GM18861 (cell line): ENCODE data around the gene BCR.

Experiments used
- ATAC-seq: cut with Tn5 transposase; IDR thresholded peaks from one replicate; pipeline ENCODE4 v1.9.1; 2021; ENCODE audit not compliant: unreplicated experiment

The BCR gene

GRCh38 chr22:23258826-23259170 is 78.5 kb downstream of the BCR start:
- no peak for ATAC-seq

DNA sequence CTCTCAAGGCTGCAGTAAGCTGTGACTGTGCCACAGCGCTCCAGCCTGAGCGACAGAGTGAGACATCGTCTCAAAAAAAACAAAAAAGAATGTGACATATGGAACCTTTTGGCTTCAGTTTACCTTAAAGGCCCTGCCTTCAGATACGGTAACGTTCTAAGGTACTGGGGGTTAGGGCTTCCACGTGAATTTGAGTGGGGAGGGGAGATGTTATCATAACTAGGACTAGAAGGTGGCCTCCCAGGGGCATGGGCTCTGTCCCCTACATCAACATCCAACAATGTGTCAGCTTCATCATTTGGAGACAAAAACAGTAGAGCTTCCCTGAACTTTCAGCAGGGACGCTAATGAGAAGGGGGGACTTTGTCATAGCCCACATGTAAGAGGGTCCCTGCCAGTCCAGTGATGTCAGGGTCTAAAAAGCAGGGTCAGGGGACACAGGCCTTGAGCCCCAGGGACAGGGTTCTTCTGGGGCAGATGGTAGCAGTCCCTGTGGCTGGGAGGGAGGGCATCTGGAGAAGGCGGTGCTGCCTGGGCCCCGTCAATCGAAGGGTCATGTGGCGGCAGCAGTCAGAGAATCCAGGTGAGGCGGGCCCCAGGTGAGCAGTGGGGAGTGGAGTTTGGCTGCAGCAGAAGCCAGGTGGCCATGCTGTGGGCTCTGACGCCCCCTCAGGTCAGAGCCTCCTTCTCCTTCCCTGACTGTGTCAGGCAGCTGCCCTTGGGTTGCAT is 79.8 kb downstream of the BCR start:
- no peak for ATAC-seq

DNA sequence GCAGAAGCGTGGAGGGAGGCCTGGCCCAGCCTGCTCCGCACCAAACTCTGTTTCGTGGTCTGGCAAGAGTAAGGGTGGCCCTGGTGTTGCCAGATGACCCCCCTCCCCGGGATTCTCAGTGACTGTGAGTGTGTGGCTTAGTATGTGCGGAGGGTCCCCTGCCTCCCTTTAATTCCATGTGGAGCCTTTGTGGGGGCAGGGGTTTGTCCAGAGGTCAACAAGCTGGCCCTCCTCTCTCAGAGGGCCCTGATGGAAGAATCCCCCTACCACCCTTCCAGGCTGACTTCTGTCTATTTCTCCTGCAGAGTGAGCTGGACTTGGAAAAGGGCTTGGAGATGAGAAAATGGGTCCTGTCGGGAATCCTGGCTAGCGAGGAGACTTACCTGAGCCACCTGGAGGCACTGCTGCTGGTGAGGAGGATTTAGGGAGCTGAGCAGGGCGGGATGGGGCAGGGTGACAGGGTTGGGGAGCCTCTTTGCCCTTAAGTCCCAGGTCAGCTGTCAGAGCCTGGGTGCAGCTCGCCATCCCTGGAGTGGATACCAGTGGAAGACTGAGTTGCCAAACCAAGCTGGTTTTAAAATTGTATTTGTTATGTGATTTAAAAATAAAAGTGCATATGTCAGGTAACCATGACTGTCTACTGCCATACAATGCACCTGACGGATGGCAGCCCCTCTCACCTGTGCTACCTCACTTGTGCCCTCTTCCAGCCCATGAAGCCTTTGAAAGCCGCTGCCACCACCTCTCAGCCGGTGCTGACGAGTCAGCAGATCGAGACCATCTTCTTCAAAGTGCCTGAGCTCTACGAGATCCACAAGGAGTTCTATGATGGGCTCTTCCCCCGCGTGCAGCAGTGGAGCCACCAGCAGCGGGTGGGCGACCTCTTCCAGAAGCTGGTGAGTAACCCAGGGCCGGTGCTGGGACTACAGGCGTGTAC is 80.6 kb downstream of the BCR start:
- ATAC-seq, result no peak

- ATAC-seq, result no peak
Observed at GRCh38 chr22:23261900-23262450, 81.7 kb downstream of the BCR start.

GRCh38 chr22:23262518-23263332 is 82.4 kb downstream of the BCR start:
- no peak for ATAC-seq

DNA sequence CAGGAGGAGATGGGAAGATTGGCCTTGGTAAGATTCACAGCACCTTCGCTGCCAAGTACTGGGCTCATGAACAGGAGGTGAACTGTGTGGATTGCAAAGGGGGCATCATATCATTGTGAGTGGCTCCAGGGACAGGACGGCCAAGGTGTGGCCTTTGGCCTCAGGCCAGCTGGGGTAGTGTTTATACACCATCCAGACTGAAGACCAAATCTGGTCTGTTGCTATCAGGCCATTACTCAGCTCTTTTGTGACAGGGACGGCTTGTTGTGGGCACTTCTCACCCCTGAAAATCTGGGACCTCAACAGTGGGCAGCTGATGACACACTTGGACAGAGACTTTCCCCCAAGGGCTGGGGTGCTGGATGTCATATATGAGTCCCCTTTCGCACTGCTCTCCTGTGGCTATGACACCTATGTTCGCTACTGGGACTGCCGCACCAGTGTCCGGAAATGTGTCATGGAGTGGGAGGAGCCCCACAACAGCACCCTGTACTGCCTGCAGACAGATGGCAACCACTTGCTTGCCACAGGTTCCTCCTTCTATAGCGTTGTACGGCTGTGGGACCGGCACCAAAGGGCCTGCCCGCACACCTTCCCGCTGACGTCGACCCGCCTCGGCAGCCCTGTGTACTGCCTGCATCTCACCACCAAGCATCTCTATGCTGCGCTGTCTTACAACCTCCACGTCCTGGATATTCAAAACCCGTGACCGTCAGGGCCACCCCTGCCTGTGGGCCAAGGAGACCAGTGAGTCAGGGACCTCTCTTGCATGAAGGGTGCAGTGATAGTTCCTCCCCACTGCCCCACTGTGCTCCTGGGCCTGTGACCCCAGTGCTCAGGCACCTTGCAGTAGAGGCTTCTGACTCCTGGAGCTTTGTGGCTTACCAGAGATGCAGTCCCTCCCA is 83.6 kb downstream of the BCR start:
- ATAC-seq, result no peak

GRCh38 chr22:23264610-23265367 is 84.5 kb downstream of the BCR start:
- no peak for ATAC-seq

GRCh38 chr22:23265368-23265700 is 85.0 kb downstream of the BCR start:
- ATAC-seq, result no peak

GRCh38 chr22:23266780-23267179 is 86.5 kb downstream of the BCR start:
- no peak for ATAC-seq

DNA sequence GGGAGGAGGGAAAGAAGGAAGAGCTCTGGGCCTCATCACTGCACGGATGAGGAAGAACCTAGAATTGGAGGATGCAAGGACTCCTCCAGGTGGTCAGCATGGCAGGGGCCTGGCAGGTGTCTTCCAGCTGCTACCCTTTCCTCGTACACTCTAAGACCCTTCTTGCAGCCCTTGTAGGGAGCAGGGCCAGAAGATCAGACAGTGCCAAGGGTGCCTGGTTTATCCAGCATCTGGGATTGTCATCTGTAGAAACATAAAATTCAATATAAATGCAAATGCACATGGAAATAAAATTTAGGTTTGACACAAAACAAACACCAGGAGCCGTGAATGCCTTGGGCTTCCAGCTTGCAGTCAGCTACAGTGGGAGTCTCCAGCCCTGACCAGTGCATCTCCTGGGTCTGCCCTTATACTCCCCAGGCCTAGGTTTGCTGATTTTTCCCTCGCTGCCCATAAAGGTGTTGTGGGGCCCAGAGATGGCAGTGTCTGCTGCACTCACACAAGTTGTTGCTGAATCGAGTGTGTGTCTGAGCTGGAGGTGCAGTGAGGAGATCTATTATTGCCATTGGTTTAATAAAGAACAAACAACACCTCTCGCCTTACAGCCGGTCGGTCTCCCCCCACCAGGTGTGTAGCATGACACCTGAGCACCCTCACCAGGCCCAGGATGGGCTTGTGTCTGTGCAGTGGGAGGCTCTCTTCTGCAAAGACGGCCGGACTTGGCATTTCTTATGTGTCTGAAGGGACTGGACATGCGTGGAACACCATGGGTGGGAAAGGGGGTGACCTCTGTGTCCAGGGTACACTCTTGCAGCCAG is 87.1 kb downstream of the BCR start:
- ATAC-seq, result no peak

- no peak for ATAC-seq
Observed at GRCh38 chr22:23268139-23268712, 87.9 kb downstream of the BCR start.

DNA sequence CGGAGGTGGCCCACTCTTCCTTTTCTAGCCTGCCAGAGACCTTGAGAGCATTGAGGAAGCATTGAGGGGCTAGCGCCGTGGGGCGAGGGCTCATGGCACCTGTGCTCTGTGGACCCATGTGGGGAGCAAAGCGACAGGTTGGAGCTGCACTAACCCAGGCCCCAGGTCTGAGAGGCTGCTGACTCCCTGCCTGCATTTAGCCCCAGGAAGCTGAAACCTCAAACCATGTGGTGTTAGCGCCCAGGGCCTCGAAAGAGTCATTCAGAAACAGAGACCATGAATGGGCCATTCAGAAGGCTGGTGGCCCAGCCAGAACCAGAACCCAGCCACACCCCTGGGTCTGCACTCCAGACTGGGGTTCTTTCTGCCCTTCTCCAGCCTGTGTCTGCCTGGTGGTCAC is 88.6 kb downstream of the BCR start:
- ATAC-seq, result no peak

DNA sequence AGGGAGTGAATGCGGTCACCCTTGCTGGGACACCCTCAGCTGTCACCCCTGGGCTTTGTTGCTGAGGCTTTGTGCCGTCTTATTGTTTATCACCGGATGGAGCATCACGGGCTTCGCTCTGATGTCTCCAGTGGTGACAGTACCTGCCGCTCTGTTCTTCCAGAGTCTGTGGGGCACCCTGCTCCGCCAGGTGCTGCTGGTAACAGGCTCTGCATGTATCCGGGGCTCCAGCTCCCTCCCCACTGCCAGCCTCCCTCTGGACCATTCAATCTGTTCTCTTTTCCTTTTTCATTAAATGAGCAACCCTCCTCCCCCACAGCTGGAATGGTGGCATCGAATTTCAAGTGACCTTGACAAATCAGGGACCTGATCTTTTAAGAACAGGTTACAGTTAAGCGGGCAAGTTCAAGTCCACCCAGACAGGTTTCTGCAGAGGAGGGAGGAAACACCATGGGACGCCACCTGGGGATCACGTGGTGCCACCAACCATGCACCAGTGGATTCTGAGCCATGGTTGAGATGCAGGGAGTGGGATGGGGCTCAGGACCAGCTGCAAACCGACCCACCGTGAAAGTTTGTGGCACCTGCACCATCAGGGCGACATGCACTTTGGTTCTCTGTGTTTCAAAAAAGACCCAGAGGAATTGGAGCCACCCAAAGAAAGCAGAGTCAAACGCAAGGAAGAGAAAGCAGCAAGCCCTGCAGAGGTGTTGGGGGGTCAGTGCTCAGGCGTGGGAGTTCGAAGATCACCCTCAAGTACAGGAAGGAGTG is 89.3 kb downstream of the BCR start:
- ATAC-seq, result no peak

DNA sequence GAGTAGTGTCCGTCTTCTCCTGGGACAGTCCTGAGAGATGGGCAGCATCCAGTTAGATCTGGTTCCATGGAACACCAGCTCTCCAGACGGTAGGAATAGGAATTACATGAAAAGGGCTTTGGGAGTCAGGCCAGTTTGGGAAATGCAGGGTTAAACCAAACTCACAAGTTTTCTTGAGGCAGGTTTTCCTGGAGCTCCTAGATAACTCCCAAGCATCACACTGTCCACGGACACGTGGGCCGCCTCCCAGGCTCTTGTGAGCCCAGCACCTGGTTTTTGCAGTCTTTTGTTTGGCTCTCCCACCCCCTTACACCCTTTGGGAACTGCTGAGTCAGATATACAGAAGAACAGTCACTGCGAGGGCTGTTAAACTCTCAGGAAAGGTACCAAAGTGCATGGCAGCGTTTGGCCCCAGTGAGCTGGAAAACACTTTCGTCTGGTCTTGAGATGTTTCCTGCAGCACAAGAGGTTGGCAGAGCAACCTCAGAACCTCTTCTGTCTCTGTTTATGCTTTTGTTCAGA is 90.0 kb downstream of the BCR start:
- ATAC-seq, result no peak

DNA sequence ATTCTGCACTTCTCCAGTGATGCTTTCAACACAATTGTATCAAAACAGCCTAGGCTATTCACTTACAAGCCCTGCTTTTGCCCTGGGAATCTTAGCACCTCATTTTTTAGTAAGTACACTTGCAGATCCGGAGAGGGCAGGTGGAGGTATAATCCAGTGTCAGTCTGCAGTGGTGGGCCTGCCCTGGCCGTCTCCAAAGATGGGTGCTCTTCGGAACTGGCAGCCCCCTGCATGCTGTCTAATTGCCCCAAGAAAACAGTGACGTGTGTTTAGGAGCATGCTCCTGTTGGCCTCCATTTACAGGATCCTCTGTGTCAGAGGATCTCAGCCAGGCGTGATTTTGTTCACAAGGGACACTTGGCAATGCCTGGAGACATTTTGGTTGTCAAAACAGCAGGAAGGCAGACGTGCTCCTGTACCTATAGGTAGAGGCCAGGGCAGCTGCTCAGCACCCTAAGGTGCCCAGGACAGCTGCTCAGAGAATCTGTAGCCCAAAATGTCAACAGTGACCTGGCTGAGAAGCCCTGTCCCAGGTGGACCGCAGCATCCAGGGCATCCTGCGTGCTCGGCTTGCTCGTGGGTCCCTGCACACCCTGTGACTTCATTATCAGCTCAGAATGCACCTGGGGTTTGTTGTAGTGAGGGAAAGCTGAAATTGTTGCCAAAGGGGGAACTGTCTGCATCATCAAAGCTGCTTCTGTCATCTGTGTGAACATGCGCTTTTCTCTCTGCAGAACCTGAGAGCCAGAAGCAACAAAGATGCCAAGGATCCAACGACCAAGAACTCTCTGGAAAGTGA is 90.7 kb downstream of the BCR start:
- no peak for ATAC-seq

- ATAC-seq, result no peak
Observed at GRCh38 chr22:23271597-23271908, 91.2 kb downstream of the BCR start.

DNA sequence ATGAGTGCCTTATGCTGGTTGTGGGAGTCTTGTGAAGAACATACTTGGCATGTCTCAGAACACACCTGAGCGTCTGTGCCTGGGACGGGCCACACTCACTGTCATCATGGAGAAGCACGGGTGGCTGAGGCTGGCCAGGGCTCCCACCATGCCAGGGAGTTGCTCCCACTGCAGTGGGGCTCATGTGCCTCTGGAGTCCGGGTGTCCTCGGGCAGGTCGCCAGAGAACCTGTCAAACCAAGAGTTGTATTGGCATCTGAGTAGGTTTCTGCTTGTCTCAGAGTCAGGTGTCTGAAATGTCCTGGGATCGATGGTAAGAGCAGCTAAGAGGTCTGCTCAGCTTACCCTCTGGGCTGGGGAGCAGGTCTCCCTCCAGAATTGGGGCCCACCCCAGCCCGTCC is 92.1 kb downstream of the BCR start:
- ATAC-seq, result no peak
